GM21528 (cell line): ENCODE data around the gene SSBP3.
"Not testable (repeated sequence)": the region's sequence is repeated elsewhere in the genome, so short reads cannot be mapped to it uniquely, and the experiment has no call there.

Source experiments
- ATAC-seq: cut with Tn5 transposase; IDR thresholded peaks from one replicate; pipeline ENCODE4 v1.9.1; 2021; ENCODE audit warnings: mild to moderate bottlenecking, moderate library complexity; ENCODE audit not compliant: unreplicated experiment, low FRiP score

SSBP3 gene

GRCh38 chr1:54355931-54356679, 50.1 kb downstream of the SSBP3 start:
- no peak for ATAC-seq

GRCh38 chr1:54354899-54355298, 51.3 kb downstream of the SSBP3 start:
- no peak for ATAC-seq

DNA sequence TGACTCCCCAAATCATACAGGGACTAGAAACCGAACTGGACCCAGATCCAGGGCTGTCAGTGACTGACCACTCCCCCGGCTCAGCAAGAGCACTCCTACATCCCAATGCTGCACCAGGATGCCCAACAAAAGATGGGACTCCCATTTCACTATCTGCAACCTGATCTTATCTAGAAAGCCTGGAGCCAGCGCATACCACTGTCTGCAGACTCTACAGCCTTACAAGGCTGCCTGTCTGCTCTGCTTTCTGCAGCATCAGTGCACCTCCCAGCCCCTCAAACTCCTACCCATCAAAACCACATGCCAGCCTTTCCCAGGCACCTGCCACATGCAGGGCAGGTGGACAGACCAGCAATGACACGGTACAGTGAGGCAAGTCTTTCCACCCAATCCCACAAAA, 52.2 kb downstream of the SSBP3 start:
- no peak for ATAC-seq

DNA sequence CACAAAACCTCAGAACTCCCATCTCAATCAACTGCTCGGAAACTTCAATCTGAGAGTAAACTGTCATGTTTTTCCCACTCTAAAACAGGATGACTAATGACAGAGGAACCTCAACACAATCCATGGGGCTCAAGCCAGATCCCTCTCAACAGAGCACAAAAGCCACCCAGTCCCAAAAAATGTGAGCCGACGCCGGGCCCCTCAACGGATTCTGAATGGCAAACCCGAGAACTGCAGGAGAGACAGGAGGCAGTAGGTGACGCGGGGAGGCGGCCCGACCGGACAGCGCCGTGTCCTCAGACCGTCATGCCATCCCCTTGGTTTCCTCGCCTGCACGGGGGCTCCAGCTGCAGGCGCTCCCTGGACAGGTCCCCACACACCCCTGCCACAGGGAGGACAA, 53.4 kb downstream of the SSBP3 start:
- ATAC-seq = no peak

- ATAC-seq = no peak
Observed at GRCh38 chr1:54350360-54350759, 55.8 kb downstream of the SSBP3 start.

DNA sequence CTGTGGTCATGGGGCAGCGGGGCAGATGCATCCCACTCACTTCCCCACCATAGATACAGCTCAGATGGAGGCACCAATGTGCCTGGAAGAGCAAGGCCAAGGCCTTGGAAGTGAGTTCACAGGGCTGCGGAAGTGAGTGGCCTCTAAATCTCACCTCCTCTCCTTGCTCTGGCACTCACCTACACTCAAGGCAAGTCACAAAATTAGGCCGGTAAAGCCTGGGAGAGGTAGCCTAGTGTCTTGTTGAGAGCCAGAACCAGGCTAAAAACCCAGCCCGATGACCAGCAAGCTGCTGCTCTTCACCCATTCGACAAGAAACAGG, 57.5 kb downstream of the SSBP3 start:
- ATAC-seq = no peak

- ATAC-seq = no peak
Observed at GRCh38 chr1:54347955-54348699, 58.1 kb downstream of the SSBP3 start.

GRCh38 chr1:54347261-54347954, 58.8 kb downstream of the SSBP3 start:
- no peak for ATAC-seq

GRCh38 chr1:54345548-54345947, 60.6 kb downstream of the SSBP3 start:
- ATAC-seq = not testable (repeated sequence)

DNA sequence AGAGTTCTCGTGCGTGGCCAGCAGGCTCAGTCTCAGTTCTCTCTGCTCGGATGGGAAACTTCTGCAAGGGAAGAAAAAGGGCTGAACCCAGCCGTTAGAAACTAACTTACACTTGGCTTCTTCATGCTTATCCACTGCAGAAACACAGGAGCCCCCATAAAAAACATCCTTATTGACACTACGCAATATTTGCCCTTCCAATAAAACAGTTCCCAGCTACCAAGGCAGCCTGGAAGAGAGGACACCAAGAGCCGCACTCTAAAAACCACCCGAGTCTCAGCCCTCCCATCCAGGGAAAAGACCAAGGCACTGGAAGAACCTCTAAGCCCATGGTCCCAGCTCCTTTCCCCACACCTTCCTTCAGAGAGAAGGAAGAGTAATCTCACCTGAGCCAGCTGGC, 61.1 kb downstream of the SSBP3 start:
- ATAC-seq = no peak

- ATAC-seq = no peak
Observed at GRCh38 chr1:54342742-54343687, 63.2 kb downstream of the SSBP3 start.

GRCh38 chr1:54342288-54342687, 63.9 kb downstream of the SSBP3 start:
- ATAC-seq = no peak

DNA sequence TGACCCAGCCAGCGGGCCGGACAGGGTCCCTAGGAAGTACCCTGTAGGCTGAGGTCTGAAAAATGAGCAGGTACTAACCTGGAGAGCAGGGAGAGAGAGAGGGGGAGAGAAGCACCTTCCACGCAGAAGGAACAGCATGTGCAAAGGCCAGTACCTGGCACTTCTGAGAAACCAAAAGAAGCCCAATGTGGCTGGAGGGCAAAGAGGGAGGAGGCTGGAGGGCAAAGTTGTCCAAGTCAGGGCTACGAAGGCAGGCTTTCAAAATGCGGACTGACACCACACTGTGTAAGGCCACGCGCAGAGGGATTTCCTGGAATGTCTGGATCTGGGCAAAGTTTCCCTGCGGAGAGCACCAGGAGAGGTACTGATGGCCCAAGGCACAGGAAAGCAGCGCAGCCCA, 64.4 kb downstream of the SSBP3 start:
- no peak for ATAC-seq

DNA sequence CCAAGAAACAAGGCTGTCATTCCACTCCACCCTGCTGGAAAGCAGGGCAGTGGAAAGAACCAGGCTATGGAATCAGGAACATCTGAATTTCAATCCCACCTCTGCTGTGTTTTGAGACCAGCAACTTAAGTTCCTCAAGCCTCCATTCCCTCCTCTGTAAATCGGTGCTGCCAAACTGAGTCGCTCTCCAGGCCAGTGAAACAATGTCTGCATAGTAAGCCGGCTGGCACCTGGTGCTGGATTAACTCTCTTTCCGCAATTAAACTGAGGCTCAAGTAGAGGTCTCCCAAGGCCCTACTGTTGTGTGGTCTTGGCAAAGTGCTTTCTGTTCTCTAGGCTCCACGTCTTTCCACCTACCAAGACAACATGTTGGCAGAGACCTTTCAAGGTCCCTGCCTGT, 65.3 kb downstream of the SSBP3 start:
- no peak for ATAC-seq

GRCh38 chr1:54340434-54340833, 65.8 kb downstream of the SSBP3 start:
- no peak for ATAC-seq

DNA sequence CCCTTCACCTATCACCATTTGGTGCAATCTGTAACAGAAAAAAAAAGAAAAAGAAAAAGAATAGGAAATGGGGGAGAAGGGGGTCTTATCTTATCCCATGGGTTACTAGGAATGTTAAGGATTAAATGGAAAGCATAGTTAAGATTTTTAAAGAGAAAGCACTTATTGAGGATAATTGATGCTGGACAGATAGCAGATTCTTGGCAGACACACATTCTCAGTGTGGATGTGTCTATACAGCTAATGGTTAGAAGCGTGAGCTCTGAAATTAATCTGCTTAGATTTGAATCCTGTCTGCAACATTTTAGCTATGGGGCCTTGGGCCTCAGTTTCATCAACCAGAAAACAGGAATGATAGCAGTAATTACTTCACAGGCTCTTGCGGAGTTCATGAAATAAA, 67.1 kb downstream of the SSBP3 start:
- no peak for ATAC-seq

DNA sequence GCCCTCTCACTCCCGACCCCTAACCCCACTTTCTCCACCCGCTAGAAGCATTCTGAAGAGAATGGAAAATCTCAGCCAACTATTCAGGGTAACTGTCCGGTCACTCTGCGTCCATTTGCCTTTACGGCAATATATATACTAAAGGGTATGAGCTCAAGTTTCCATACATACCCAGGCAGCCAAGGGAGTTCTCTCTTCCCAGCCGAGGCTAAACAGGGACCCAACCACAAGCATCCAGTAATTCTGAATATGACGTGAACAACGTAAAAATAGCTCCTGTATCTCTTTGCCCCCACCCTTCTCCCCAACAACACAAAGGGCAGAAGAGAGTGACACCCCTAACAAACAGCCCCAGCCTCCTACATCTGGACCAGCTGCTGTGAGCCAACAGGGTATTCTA, 67.7 kb downstream of the SSBP3 start:
- ATAC-seq = no peak

DNA sequence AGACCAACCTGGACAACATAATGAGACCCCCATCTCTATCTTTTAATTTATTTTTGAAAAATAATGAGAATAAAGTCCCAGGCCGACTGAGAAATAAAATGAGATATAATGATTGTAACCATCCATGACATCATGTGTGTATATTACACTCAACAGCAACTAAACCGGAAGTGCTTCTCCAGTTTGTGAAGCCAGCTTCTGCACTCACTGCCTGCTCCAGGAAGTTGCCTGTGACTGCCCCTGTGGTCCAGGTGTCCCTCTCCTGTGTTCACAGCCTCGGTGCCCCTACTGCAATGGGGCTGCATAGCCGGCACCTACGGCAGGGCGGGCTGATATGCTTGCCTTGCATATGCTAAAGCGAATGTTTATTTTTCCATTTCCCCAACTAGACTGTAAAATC, 68.3 kb downstream of the SSBP3 start:
- no peak for ATAC-seq

DNA sequence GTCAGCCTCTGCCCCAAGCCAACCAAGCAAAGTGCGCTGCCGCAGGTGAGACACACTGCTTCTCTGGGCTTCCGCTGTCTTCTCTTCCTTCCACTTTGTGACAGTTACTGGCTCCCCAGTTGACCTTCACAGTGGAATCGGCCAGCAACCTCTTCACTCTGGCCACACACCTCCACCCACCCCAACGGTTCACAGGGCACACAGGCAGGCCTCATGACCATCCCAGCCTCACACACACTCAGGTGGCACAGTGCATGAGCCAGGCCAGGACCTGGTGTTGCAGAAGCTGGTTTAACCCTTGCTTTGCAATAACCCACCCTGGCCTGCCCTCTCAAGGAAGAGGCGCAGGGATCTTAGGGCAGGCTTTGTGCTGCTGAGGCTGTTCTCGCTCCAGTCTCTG, 69.2 kb downstream of the SSBP3 start:
- no peak for ATAC-seq

DNA sequence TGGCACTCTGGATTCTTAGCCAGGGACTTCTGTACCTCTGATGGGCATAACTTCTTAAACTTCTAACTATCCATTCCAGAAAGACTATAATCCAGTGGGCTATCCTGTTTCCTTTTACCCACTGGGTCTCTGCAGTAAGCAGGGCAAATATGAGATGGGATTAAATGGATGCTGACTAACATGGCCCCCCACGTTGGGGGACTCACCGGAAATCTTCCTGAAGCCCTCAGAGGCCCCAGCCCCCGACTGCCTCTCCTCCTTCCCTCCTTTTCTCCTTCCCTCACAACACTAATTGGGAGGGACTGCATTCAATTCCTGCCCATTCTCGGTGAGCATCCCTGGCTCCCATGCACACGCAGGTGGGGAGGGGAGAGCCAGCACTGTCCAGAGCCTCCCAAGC, 70.1 kb downstream of the SSBP3 start:
- no peak for ATAC-seq

DNA sequence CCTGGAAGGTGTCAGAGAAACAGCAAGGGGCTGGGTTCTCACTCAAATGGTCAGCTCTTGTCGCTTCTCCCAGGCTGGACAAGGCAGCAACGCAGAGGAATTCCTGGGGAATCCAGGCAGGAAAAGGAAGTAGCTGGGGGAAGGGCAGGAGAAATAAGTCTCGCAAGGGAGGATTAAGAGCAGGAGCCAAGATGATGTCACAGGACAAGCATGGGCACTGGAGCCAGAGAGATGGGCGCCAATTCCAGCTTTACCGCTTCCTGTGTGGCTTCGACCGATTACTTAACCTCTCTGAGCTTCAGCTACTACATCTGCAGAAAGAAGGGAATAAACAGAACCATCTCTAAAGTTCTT, 70.5 kb downstream of the SSBP3 start:
- no peak for ATAC-seq
